Ramos (cell line): ENCODE results near the gene DLK1.

Experiments used
- in situ Hi-C: fragments of 300-500 bp; cut with MboI; formaldehyde crosslinking; loops from one replicate; pipeline ENCODE4 v1.14.3; 2022; ENCODE audit warnings: low sequenced_read_pairs; ENCODE audit not compliant: unreplicated experiment

DLK1 gene

GRCh38 chr14:100726550-100727085 is at the start of gene DLK1:
Gene DLK1 (plus strand): TSS chr14:100726892. CDS start chr14:100727069, 177 bp downstream.
- in situ Hi-C loops, result no loop called here

DNA sequence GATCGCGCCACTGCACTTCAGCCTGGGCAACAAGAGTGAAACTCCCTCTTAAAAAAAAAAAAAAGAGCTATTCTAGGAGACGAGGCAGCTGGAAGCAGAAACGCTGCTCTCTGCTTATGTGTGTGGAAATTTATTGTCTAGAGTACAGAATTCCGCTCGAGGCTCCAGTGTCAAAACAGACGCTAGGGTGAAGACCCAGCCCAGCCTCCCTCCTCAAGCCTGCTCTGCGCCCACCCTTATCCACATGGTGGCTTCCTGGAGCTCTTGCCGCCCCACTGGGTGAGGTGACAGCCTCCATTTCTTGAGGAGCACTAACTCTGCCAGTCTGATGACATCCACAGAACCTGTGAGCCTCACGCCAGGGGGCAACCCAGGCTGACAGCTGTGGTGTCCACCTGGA is 49.5 kb upstream of the DLK1 start:
- in situ Hi-C loops, result no loop called here

DNA sequence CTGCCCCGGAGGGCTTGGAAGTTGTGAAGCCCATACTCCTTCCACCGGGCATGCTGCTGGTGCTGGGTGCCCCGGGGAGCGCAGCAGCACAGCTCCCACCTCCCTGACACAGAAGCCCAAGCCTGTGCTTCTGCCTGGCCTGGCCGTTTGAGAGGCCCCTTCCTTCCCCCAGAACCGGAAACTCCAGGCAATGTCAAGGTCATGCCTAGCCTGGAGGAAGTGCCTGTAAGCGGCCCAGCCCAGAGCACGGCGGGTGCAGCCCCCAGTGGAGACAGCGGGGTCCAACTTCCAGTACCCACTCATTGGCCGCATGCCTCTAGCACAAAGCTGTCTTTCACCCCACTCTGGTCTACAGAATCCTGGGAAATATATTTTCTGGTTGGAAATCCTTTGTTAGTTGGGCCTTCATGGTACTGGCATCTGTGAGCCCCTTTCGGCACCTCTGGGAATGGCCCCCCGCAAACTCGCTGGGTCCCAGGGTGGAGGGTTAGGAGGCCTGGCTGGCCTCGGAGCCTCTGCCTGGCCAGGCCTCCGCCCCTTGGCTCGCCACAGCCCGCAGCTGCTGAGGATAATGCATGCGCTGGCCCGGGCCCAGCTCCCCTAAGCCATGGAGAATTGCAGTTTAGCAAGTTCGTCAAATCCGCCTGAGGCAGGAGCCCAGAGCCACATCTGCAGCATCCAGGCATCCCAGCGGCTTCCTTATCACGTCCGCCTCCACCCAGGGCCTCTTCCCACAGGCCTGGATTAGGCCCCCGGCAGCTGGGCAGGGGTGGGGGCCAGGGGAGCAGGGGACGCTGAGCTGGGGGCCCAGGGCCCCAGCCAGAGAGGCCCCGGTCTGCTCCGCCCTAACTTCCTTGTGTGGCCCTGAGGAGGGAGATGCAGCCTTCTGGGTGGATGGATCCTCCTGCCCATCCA is 48.9 kb upstream of the DLK1 start:
- in situ Hi-C loops, result no loop called here

GRCh38 chr14:100678469-100678828 is 48.2 kb upstream of the DLK1 start:
- in situ Hi-C loops, result no loop called here

DNA sequence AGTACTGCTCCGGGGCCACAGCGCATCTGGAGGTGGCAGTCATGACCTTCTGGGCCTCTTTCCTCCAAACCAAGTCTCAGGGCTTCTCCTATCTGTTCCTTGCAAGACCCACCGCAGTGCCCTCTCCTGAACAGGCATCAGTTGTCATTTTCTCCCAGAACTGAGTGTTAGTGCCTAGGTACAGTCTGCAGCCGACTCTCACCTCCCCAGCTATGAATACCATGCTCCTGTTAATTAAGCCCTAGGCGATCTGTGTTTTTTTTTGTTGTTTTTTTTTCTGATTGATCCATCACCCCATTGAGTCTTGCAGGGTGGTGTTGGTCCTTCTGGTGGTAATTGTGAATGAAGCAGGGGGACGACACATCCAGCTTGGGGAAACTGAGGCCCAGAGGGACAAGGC is 47.5 kb upstream of the DLK1 start:
- in situ Hi-C loops, result no loop called here

DNA sequence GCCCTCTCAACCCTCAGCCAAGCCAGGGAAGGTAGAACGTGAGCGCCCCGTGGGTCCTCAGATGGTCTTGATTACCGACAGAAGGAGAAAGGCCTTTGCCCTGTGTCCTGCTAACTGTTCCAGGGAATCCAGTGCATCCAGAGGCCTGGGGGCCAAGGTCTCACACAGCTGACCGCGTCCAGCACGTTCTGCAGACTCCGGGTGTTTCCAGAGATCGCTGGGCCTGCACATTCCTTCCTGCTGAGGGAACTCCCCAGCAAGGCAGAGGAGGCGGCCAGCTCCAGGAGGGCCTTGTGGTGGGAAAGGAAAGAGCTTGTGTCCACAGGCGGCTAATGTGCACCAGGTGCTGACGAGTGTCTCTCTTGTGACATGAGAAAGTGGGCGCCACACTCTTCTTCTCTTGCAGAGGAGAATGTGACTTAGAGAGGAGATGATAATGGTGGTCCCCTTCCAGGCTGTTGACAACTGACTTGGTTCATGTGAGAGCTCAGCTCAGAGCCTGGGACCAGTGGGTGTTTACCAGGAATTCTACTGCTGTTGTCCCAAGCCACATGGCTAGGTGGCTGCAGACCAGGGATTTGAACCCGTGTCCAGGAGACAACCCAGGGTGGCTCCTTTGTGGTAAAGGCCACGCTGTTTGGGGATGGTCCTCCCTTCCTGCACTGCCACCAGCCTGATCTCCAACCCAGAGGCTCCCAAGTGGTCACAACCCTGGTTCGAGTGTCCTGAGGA is 46.8 kb upstream of the DLK1 start:
- in situ Hi-C loops, result no loop called here

GRCh38 chr14:100680439-100681051 is 46.1 kb upstream of the DLK1 start:
- in situ Hi-C loops, result no loop called here

DNA sequence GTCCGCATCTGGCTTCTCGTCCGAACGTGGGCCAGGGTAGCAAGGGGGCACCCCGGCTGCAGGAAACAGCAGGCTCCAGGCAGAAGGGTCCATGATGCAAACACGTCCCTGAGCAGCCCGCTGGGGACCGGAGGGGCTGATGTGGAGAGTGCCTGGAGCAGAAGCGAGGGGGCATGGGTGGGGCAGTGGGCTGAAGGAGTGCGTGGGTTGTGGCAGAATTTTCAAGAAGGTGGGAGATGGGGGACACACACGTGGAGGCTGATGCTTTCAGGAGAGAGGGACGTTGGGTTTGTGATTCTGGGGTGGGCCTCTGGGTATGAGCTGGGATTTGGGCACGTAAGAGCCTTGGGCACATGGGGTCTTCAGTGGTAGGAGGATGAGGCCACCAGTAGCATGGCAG is 45.6 kb upstream of the DLK1 start:
- in situ Hi-C loops, result no loop called here

DNA sequence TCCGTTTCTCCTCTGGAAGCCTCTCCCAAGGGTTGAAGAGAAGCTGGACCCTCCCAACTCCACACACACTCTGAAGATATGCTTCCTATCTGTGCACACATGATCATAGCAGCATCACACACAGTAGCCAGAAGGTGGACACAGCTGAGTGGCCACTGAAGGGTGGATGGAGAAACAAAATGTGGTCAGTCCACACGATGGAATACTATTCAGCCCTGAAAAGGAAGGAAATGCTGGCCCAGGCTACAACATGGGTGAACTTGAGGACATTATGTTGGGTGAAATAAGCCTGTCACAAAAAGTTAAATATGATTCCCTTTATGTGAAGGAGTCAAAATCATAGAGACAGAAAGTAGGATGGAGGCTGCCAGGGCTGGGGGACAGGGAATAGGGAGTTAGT is 43.9 kb upstream of the DLK1 start:
- in situ Hi-C loops, result no loop called here

- in situ Hi-C loops, result no loop called here
These were observed 43.1 kb upstream of the DLK1 start for GRCh38 chr14:100683578-100683977.

DNA sequence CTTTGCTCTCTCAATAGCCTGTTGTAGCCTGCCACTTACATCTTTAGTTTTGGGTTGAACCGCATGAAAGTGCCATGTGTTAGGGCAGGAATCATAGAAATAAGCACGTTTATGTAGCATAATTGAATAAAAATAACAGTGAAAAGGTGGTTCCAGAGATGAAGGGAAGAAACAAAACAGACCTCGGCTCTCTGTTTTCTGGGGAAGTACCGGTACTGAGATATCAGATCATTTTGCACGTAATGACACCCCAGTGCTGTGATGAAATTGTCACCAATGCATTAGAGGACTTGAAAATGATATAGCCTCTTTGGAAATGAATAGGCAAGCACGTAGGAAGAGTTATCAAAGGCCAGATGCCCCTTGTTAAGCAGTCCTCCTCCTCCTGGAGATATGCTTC is 42.5 kb upstream of the DLK1 start:
- in situ Hi-C loops, result no loop called here

DNA sequence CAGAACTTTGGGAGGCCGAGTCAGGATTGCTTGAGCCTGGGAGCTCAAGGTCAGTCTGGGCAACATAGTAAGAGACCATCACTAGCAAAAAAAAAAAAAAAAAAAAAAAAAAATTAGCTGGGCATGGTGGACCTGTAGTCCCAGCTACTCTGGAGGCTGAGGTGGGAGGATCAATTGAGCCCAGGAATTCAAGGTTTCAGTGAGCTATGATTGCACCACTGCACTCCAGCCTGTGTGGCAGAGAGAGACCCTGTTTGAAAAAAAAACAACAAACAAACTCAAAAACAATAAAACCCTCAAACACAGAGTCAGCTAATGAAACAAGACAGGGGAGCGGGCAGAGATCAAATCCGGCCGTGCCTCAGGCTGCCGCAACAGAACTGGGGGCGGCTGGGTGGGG is 41.7 kb upstream of the DLK1 start:
- in situ Hi-C loops, result no loop called here

DNA sequence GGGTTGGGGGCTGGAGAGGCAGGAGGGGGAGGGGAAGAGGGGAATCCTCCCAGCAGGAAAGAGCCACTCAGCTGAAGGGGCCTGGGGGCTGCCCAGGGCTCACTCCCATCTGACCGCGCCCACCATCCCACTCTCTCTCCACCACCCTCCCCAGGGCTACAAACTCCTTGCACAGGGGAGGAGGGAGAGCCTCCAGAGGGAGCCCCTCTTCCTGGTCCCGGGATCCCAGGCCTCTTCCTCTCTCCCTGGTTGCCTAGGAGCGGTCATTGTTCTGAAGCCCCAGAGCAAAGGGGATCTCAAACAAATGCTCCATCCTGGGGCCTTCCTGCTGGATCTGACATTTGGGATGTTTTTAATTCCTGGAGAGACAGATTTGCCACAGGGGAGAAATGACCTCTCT is 39.8 kb upstream of the DLK1 start:
- in situ Hi-C loops, result no loop called here

- in situ Hi-C loops, result no loop called here
These were observed 39.3 kb upstream of the DLK1 start for GRCh38 chr14:100687386-100687785.

GRCh38 chr14:100688051-100688450 is 38.6 kb upstream of the DLK1 start:
- in situ Hi-C loops, result no loop called here

DNA sequence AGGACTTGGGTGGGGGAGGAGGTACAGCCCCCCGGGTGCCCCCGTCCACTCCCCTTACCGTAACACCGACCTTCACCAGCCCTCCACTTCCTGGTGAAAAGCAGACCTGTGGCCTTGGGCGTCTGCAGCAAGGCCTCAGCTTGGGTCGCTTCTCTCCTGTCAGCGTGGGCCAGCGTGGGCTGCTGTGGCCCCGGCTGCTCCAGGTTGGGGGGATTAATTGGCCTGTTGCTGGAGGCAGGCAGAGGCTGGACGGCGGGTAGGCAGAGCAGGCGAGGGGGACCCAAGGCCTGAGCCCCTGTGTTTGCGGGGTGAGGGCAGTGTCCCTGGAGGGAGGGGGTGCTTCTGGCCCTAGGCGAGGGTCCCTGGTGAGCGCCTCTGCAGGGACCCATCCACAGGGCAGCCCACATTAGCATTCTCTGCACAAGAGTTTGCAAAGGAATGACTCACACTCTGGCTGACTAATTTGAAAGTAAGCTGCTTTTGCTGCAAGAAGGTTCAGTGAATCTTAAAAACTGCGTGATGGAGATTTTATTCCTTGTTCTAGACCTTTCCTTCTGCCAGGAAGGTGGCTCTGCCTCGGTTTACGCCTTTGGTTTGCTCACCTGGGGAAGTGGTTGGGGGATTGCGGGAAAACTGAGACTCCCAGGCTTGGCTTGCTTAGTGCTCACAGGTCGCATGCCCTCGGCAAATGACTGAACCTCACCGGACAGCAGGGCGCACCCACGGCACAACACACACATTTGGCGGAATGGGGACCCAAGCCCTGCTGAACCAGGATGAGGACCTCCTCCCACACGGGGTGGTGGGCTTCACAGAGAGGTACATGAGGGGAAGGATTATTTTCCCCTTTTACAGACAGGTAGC is 37.9 kb upstream of the DLK1 start:
- in situ Hi-C loops, result no loop called here

DNA sequence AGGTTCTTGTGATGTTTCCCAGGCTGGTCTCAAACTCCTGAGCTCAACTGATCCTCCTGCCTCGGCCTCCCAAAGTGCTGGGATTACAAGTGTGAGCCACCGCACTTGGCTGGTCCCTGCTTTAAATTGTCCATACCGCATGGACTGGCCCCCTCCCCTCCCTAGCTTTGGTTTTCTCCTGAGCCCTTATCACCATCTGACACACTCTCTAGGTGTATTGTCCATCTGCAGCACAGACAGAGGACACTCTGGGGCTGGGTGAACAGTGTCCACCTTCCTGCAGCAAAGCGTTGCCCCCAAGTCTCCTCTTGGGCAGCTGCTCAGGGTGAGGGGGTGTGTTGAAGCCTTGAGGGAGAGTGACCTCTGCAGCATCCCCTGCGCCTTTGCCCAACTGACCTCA is 36.0 kb upstream of the DLK1 start:
- in situ Hi-C loops, result no loop called here

- in situ Hi-C loops, result no loop called here
These were observed 35.2 kb upstream of the DLK1 start for GRCh38 chr14:100691395-100692056.

GRCh38 chr14:100692256-100692655 is 34.4 kb upstream of the DLK1 start:
- in situ Hi-C loops, result no loop called here
